CD4-positive, alpha-beta T cell treated with Interferon gamma for 1 hour (primary cell): ENCODE measurements around the gene GSTA3.

Experiments
- DNase-seq: peaks from one replicate; pipeline ENCODE4 v3.0.0-alpha.2; 2020

The GSTA3 gene

GRCh38 chr6:52849137-52849536 lies 60.4 kb downstream of the GSTA3 start:
- DNase-seq, result no peak
